Adrenal gland (tissue), 12 donors: ENCODE measurements around the gene LRBA. TPM values are rescaled to one million over a fixed set of nuclear protein-coding genes. Genes with fewer than 3 reads are reported as not detected.
A peak's percentile ranks its signal among the peaks of the same experiment; 100 is the strongest.

Source experiments
- DNase-seq, 7 donors: peaks; one replicate each; pipeline ENCODE4 v3.0.0-alpha.2; 2019 to 2020
- H3K27ac ChIP-seq, 5 donors: fragments of 200-600 bp; sonication (generic) in 4 of 5; 1 replicate in 3 of 5; 2 replicates in 2 of 5; pipeline versions ENCODE4 v1.5.1 to v1.8.0; 2016 to 2020; ENCODE audit warnings: mild to moderate bottlenecking in 1 of 5
- H3K27me3 ChIP-seq: fragments of 200-600 bp; 2 replicates; pipeline ENCODE4 v1.8.0; 2021
- H3K36me3 ChIP-seq, 2 donors: fragments of 200-600 bp; replicated peaks in 1 of 2; 1 replicate in 1 of 2; 2 replicates in 1 of 2; pipeline versions ENCODE4 v1.5.1 to v1.8.0; 2018 to 2022
- H3K4me1 ChIP-seq, 2 donors: fragments of 200-600 bp; replicated peaks in 1 of 2; 1 replicate in 1 of 2; 2 replicates in 1 of 2; pipeline versions ENCODE4 v1.5.1 to v1.8.0; 2018 to 2021
- H3K4me3 ChIP-seq, 4 donors: fragments of 200-600 bp; sonication (generic) in 3 of 4; one replicate each; pipeline ENCODE4 v1.5.1; 2016 to 2018
- H3K9me3 ChIP-seq, 3 donors: fragments of 200-600 bp; sonication (generic) in 1 of 3; replicated peaks in 1 of 3; 1 replicate in 2 of 3; 2 replicates in 1 of 3; pipeline versions ENCODE4 v1.5.1 to v1.8.0; 2016 to 2021
- POLR2A ChIP-seq, 2 donors: fragments of 450-650 bp; IDR thresholded peaks; one replicate each; pipeline ENCODE4 v1.6.1; 2017; ENCODE audit warnings: antibody characterized with exemption in 2 of 2, mild to moderate bottlenecking in 2 of 2, moderate library complexity in 1 of 2
- WGBS, 4 donors: extraction: QIAGEN DNeasy Blood & Tissue Kit in 2 of 4; methylation state at CpG; one replicate each; pipeline versions ENCODE4 v1.1.5 to v1.1.7; 2013 to 2017; 5-methylcytosine and 5-hydroxymethylcytosine counted together
- intact Hi-C, 2 donors: fragments of 100-400 bp; cut with DNase I; formaldehyde crosslinking; loops; one replicate each; pipeline versions ENCODE4 v1.14.1 to v1.15.0; 2022 to 2023
- polyA plus RNA-seq, 3 donors: library from polyadenylated mRNA; stranded (reverse); fragments of 200-250 nt in 2 of 3; fragments of 350-450 nt in 1 of 3; fragmentation: Illumina TruSeq in 1 of 3; extraction: RNeasy Lipid Tissue Mini Kit (QIAGEN cat#74804) in 1 of 3; gene quantifications; one replicate each; pipeline ENCODE4 v1.2.3, GENCODE V29; 2013 to 2014
- total RNA-seq, 9 donors: library from RNA; depleted of rRNA in 4 of 9; stranded (reverse); fragments of >200 nt in 4 of 9; fragments of 120-200 nt in 1 of 9; fragmentation: NEBNext Ultra II Directional in 1 of 9; extraction: Animal tissue kit (Norgen Biotek cat#: 25700) in 1 of 9; gene quantifications; one replicate each; pipeline versions ENCODE4 v1.1.0 to v1.2.4, GENCODE V29; 2013 to 2023
- TF ChIP-seq, protein P1 (sequence below), 6 experiments: fragments of 450-650 bp in 4 of 6; fragments of 200-600 bp in 2 of 6; sonication (generic) in 1 of 6; IDR thresholded peaks; 1 replicate in 5 of 6; 2 replicates in 1 of 6; pipeline versions ENCODE4 v1.5.1 to v1.8.0; 2016 to 2021; ENCODE audit warnings: antibody characterized with exemption in 6 of 6, mild to moderate bottlenecking in 2 of 6, moderate library complexity in 1 of 6
- donor health status: healthy with polysubstance abuse.
- donor health status: Bipolar disorder and iron deficiency.
- donor health status: DM: yes; HTN: yes; CAD: no.
- donor health status: DM: no; HTN: no; CAD: no.
- donor health status: DM: no; HTN: no; CAD: no.
- donor health status: DM: yes; HTN: yes; CAD: no.

LRBA gene
- total and polyA plus RNA-seq, 12 donors, result 9.6 to 106 (median 40.6) TPM

DNA sequence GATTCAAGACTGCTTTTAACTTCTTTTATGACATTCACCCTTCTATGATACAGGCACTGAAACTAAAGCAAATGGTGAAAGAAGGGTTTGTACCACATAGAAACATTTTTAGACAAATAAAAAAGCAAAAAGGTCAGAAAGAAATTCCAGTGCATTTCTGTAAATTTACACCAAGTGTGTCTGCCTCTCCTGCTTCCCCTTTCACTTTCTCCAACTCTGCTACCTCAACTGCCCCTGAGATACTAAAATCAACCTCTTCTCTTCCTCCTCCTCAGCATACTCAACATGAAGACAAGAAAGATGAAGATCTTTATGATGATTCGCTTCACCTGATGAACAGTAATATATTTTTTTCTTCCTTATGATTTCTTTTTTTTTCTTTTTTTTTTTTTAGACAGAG lies 187.9 kb downstream of the LRBA start:
- no peak for DNase-seq
- no peaks in the 10 kb centered on the region for H3K9me3 ChIP-seq
- H3K27ac ChIP-seq, result no peak overlapping the region
- H3K4me3 ChIP-seq, result no peak overlapping the region
- TF ChIP-seq, protein P1, sequence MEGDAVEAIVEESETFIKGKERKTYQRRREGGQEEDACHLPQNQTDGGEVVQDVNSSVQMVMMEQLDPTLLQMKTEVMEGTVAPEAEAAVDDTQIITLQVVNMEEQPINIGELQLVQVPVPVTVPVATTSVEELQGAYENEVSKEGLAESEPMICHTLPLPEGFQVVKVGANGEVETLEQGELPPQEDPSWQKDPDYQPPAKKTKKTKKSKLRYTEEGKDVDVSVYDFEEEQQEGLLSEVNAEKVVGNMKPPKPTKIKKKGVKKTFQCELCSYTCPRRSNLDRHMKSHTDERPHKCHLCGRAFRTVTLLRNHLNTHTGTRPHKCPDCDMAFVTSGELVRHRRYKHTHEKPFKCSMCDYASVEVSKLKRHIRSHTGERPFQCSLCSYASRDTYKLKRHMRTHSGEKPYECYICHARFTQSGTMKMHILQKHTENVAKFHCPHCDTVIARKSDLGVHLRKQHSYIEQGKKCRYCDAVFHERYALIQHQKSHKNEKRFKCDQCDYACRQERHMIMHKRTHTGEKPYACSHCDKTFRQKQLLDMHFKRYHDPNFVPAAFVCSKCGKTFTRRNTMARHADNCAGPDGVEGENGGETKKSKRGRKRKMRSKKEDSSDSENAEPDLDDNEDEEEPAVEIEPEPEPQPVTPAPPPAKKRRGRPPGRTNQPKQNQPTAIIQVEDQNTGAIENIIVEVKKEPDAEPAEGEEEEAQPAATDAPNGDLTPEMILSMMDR (IDR thresholded peaks at IDR 0.05), result no peak
- no peak for TF ChIP-seq POLR2A (IDR thresholded peaks at IDR 0.05)
- no peaks in the 10 kb centered on the region for H3K36me3 ChIP-seq
- WGBS, 4 donors, result 96 to 100% (median 99%) methylated on average over 1 of the region's 1 CpG
- H3K27me3 ChIP-seq, result no peaks in the 10 kb centered on the region
- H3K4me1 ChIP-seq, result peaks cover 1 to 6% of the 10 kb centered on the region in 2 donors
- intact Hi-C loops, result no loop called here

DNA sequence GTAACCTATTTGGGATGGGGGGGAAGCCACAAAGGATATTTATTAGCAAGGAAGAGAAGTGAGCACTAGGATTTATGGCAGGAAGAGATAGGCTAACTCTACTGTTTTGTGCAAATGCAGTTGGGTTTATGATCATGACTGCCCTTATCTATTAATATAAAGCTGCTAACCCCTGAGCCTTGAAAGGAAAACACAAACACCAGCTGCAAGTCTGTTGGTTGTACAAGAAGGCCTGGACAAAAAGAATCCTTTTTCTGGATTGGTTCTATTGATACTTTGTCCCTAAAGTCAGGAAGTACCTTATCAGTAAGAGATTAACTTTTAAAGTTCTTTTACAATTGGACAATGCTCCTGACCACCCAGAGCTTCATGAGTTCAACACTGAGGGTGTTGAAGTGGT lies 188.8 kb downstream of the LRBA start:
- Histone ChIP-seq H3K9me3 (no peaks in the 10 kb centered on the region), H3K4me1 (peaks cover 7 to 16% of the 10 kb centered on the region in 2 donors), H3K4me3 (no peak overlapping the region), H3K27me3 (no peaks in the 10 kb centered on the region), H3K27ac (no peak overlapping the region), H3K36me3 (no peaks in the 10 kb centered on the region)
- intact Hi-C loops, result no loop called here
- DNase-seq, result no peak
- TF ChIP-seq, protein P1 (IDR thresholded peaks at IDR 0.05), result no peak
- TF ChIP-seq POLR2A (IDR thresholded peaks at IDR 0.05), result no peak

DNA sequence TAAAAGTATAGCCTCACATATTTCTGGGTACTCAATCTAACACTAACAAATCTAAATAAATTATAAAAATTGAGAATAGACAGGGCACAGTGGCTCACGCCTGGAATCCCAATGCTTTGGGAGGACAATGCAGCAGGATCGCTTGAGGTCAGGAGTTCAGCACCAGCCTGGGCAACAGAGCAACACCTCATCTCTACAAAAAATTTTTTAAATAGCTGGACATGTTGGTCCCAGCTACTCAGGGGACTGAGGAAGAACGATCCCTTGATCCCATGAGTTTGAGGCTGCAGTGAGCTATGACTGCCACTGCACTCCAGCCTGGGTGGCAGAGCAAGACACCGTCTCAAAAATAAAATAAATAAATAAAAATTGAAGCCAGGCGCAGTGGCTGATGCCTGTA lies 192.7 kb downstream of the LRBA start:
- intact Hi-C loops, result no loop called here
- no peak for TF ChIP-seq POLR2A (IDR thresholded peaks at IDR 0.05)
- TF ChIP-seq, protein P1 (IDR thresholded peaks at IDR 0.05), result no peak
- Histone ChIP-seq H3K27me3 (no peaks in the 10 kb centered on the region), H3K4me3 (no peak overlapping the region), H3K36me3 (no peaks in the 10 kb centered on the region), H3K4me1 (peaks cover 7 to 23% of the 10 kb centered on the region in 2 donors), H3K27ac (peak overlapping the region in 1 of 5 donors; percentile 21), H3K9me3 (no peaks in the 10 kb centered on the region)
- no peak for DNase-seq
- WGBS, 4 donors, result 91 to 97% (median 93%) methylated on average over 5 of the region's 5 CpGs

DNA sequence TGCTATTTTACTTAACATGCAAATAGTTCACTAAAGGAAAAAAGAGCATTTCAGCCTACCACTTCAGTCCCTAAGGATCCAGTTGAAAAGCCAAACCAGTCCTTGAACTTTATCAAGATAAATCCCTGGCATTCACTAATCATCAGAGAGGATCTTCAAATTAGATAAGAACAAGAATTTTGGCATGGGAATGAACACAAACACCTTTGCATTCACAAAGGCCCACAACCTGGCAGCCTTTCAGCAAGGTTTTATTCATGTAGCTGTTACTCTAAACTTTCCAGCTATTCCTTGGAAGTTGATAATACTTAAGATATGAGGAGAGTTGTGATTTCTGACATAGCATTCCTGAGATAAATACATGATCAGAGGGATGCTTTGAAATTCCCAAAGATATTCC lies 193.4 kb downstream of the LRBA start:
- intact Hi-C loops, result no loop called here
- peak in 6 of 7 donors; percentile 53 to 87 (median 72) for DNase-seq
- H3K4me3 ChIP-seq, result no peak overlapping the region

More for the DNA sequence above, 193.4 kb downstream of the LRBA start:
- no peaks in the 10 kb centered on the region for H3K27me3 ChIP-seq
- peaks cover 7 to 23% of the 10 kb centered on the region in 2 donors for H3K4me1 ChIP-seq
- peak overlapping the region in 2 of 5 donors; percentile 2 to 34 for H3K27ac ChIP-seq
- H3K9me3 ChIP-seq, result no peaks in the 10 kb centered on the region
- TF ChIP-seq, protein P1 (IDR thresholded peaks at IDR 0.05), result no peak
- TF ChIP-seq POLR2A (IDR thresholded peaks at IDR 0.05), result no peak
- no peaks in the 10 kb centered on the region for H3K36me3 ChIP-seq
